ENCODE results near the gene PHETA1.

DNA sequence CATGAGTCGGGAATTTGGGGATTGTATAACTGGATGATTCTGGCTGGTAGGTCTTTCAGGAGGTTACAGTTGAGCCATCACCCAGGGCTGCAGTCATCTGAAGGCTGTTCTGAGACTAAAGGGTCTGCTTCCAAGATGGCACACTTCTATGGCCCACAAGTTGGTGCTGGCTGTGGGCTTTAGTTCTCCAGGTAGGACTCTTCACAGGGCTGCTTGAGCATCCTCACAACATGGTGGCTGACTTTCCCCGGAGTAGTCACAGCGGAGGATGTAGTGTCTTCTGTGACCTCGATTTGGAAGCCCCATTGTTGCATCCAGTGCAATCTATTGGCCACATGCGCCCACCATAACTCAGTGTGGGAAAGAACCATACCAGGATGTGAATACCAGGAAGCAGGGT, 14.4 kb downstream of the PHETA1 start:
- TF ChIP-seq, protein P1, sequence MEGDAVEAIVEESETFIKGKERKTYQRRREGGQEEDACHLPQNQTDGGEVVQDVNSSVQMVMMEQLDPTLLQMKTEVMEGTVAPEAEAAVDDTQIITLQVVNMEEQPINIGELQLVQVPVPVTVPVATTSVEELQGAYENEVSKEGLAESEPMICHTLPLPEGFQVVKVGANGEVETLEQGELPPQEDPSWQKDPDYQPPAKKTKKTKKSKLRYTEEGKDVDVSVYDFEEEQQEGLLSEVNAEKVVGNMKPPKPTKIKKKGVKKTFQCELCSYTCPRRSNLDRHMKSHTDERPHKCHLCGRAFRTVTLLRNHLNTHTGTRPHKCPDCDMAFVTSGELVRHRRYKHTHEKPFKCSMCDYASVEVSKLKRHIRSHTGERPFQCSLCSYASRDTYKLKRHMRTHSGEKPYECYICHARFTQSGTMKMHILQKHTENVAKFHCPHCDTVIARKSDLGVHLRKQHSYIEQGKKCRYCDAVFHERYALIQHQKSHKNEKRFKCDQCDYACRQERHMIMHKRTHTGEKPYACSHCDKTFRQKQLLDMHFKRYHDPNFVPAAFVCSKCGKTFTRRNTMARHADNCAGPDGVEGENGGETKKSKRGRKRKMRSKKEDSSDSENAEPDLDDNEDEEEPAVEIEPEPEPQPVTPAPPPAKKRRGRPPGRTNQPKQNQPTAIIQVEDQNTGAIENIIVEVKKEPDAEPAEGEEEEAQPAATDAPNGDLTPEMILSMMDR (IDR thresholded peaks at IDR 0.05), result no peak
- TF ChIP-seq ZFX (IDR thresholded peaks at IDR 0.05; ENCODE audit: borderline replicate concordance), result no peak
